ENCODE data around the gene CLUH. TPM values are rescaled to one million over a fixed set of nuclear protein-coding genes. Genes with fewer than 3 reads are reported as not detected.

CLUH gene
- 18.3 TPM for total RNA-seq (ENCODE audit: insufficient read depth, low replicate concordance)

GRCh38 chr17:2711608-2712299 is at the start of gene CLUH:
Gene CLUH, minus strand, starts transcription at chr17:2711764. Its CDS starts 103 bp downstream, at chr17:2711661.
- peak; percentile 98 for DNase-seq (ENCODE audit: low spot score)

GRCh38 chr17:2758870-2759269 is 47.3 kb upstream of the CLUH start:
- DNase-seq (ENCODE audit: low spot score): no peak

GRCh38 chr17:2755891-2756724 is 44.5 kb upstream of the CLUH start:
- no peak for DNase-seq (ENCODE audit: low spot score)

- DNase-seq (ENCODE audit: low spot score): no peak
These were observed 39.9 kb upstream of the CLUH start for GRCh38 chr17:2751491-2751890.

- no peak for DNase-seq (ENCODE audit: low spot score)
These were observed 39.2 kb upstream of the CLUH start for GRCh38 chr17:2750721-2751120.

GRCh38 chr17:2749784-2750181 is 38.2 kb upstream of the CLUH start:
- DNase-seq (ENCODE audit: low spot score): peak; percentile 64

- no peak for DNase-seq (ENCODE audit: low spot score)
These were observed 37.7 kb upstream of the CLUH start, which contains the start of gene CCDC92B for GRCh38 chr17:2749058-2749783. Gene CCDC92B, minus strand, starts transcription at chr17:2749652. Its CDS starts 14,507 bp downstream, at chr17:2735145.

GRCh38 chr17:2745317-2746037 is 33.9 kb upstream of the CLUH start:
- DNase-seq (ENCODE audit: low spot score): no peak

- DNase-seq (ENCODE audit: low spot score): no peak
These were observed 26.1 kb upstream of the CLUH start for GRCh38 chr17:2737693-2738092.

- no peak for DNase-seq (ENCODE audit: low spot score)
These were observed 25.4 kb upstream of the CLUH start for GRCh38 chr17:2736956-2737355.

GRCh38 chr17:2735896-2736295 is 24.3 kb upstream of the CLUH start:
- DNase-seq (ENCODE audit: low spot score): no peak

- DNase-seq (ENCODE audit: low spot score): no peak
These were observed 23.4 kb upstream of the CLUH start for GRCh38 chr17:2734939-2735338.

GRCh38 chr17:2731807-2732206 is 20.2 kb upstream of the CLUH start:
- no peak for DNase-seq (ENCODE audit: low spot score)

- DNase-seq (ENCODE audit: low spot score): no peak
These were observed 19.3 kb upstream of the CLUH start for GRCh38 chr17:2730764-2731353.

- no peak for DNase-seq (ENCODE audit: low spot score)
These were observed 13.2 kb upstream of the CLUH start for GRCh38 chr17:2724784-2725164.

GRCh38 chr17:2723997-2724783 is 12.6 kb upstream of the CLUH start:
- peak; percentile 53 for DNase-seq (ENCODE audit: low spot score)

- DNase-seq (ENCODE audit: low spot score): no peak
These were observed 12.0 kb upstream of the CLUH start for GRCh38 chr17:2723505-2723996.

GRCh38 chr17:2722611-2723010 is 11.0 kb upstream of the CLUH start:
- no peak for DNase-seq (ENCODE audit: low spot score)

- DNase-seq (ENCODE audit: low spot score): no peak
These were observed 10.0 kb upstream of the CLUH start for GRCh38 chr17:2721603-2722002.

- DNase-seq (ENCODE audit: low spot score): no peak
These were observed 8.3 kb upstream of the CLUH start for GRCh38 chr17:2719861-2720260.

Measured in umbilical cord (tissue), 2 donors.